ENCODE results near the gene LLCFC1. TPM values are rescaled to one million over a fixed set of nuclear protein-coding genes. Genes with fewer than 3 reads are reported as not detected.
A peak's percentile ranks its signal among the peaks of the same experiment; 100 is the strongest.

LLCFC1 gene
- polyA plus RNA-seq, 1 donor = 6.6 TPM

DNA sequence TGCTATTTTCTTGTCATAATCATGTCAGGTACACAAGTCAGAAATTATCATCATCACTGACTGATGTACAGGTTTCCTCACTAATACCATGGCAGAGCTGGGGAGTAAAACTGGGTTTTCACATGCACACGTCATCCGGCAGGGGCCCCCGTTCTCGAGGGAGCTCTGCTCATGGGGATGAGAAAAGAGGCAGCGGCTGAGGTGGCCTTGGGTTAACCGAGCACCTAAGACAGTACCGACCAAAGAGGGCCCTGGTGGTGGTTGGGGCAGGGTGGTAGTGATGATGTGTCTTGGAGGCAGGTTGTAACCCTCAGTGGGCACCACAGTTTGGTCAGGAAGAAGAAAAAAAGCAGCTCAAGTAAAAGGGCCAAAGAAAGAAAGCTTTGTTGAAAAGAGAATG lies 41.6 kb upstream of the LLCFC1 start:
- H3K36me3 ChIP-seq (ENCODE audit: control insufficient read depth, insufficient read depth, low read length) = no peaks in the 10 kb centered on the region
- no peak for DNase-seq
- WGBS (ENCODE audit: insufficient coverage, low lambda C conversion rate) = no CpG with 5 or more reads among the region's 7 CpGs
- H3K4me1 ChIP-seq (ENCODE audit: control insufficient read depth, insufficient read depth, low read length) = peaks cover 26% of the 10 kb centered on the region
- H3K27ac ChIP-seq (ENCODE audit: low read length) = no peak overlapping the region
- no peaks in the 10 kb centered on the region for H3K9me3 ChIP-seq (ENCODE audit: control insufficient read depth, low read depth, low read length)
- H3K27me3 ChIP-seq (ENCODE audit: control insufficient read depth, insufficient read depth, low read length) = no peaks in the 10 kb centered on the region
- H3K4me3 ChIP-seq (ENCODE audit: low read length) = no peak overlapping the region

GRCh38 chr7:142898377-142899170 lies 40.7 kb upstream of the LLCFC1 start:
- no CpG with 5 or more reads among the region's 3 CpGs for WGBS (ENCODE audit: insufficient coverage, low lambda C conversion rate)

DNA sequence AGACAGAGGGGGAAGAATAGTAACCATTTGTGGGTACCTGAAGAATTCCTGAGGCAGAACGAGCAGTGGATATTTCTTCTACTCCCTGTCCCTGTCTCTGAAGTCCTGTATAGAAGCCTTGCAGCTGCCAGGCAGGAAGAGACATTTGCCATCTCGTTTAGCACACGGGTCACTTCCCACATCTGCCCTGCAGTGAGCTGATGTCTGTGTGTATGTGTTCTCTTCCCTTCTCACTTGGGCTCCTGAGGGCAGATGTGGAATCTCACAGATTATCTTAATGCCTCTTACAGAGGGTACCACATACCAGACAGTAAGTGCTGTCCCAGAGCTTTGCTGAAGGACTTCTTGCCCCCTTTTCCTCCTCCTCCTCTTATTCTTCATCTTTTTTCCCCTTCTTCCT lies 39.6 kb upstream of the LLCFC1 start:
- Histone ChIP-seq H3K36me3 (ENCODE audit: control insufficient read depth, insufficient read depth, low read length) (no peaks in the 10 kb centered on the region), H3K4me3 (ENCODE audit: low read length) (no peak overlapping the region), H3K27me3 (ENCODE audit: control insufficient read depth, insufficient read depth, low read length) (no peaks in the 10 kb centered on the region), H3K9me3 (ENCODE audit: control insufficient read depth, low read depth, low read length) (no peaks in the 10 kb centered on the region), H3K27ac (ENCODE audit: low read length) (no peak overlapping the region), H3K4me1 (ENCODE audit: control insufficient read depth, insufficient read depth, low read length) (peaks cover 12% of the 10 kb centered on the region)
- no peak for DNase-seq
- WGBS (ENCODE audit: insufficient coverage, low lambda C conversion rate) = no CpG with 5 or more reads among the region's 3 CpGs

More at GRCh38 chr7:142898377-142899170, 40.7 kb upstream of the LLCFC1 start:
- Histone ChIP-seq H3K27me3 (ENCODE audit: control insufficient read depth, insufficient read depth, low read length) (no peaks in the 10 kb centered on the region), H3K4me3 (ENCODE audit: low read length) (no peak overlapping the region), H3K9me3 (ENCODE audit: control insufficient read depth, low read depth, low read length) (no peaks in the 10 kb centered on the region), H3K36me3 (ENCODE audit: control insufficient read depth, insufficient read depth, low read length) (no peaks in the 10 kb centered on the region), H3K27ac (ENCODE audit: low read length) (no peak overlapping the region), H3K4me1 (ENCODE audit: control insufficient read depth, insufficient read depth, low read length) (peaks cover 20% of the 10 kb centered on the region)
- peak; percentile 53 to 69 for DNase-seq

- 88% methylated on average over 9 of the region's 15 CpGs for WGBS (ENCODE audit: insufficient coverage, low lambda C conversion rate)
- no peaks in the 10 kb centered on the region for H3K27me3 ChIP-seq (ENCODE audit: control insufficient read depth, insufficient read depth, low read length)
- no peak overlapping the region for H3K4me3 ChIP-seq (ENCODE audit: low read length)
- H3K27ac ChIP-seq (ENCODE audit: low read length) = no peak overlapping the region
- peaks cover 7% of the 10 kb centered on the region for H3K4me1 ChIP-seq (ENCODE audit: control insufficient read depth, insufficient read depth, low read length)
- H3K9me3 ChIP-seq (ENCODE audit: control insufficient read depth, low read depth, low read length) = no peaks in the 10 kb centered on the region
- no peaks in the 10 kb centered on the region for H3K36me3 ChIP-seq (ENCODE audit: control insufficient read depth, insufficient read depth, low read length)
- DNase-seq = no peak
Observed at GRCh38 chr7:142901426-142902259, 37.6 kb upstream of the LLCFC1 start.

DNA sequence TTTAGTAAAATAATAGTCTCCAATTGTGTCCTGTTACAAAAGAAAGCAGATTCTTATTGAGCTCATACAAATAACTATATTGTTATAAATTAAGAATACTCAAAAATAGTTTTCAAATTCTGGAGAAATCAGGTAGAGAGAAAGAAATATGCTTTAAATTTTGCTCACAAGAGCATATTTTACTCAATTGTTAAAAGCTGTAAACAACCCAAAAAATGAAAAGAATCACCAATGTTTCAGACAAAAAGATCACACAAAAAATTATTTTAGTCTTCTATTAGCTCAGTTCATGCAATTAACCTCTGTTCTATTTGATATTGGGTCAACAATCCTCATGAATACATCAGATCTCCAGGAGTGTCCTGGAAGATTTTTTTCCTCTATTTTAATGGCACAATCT lies 35.2 kb upstream of the LLCFC1 start:
- H3K27ac ChIP-seq (ENCODE audit: low read length) = no peak overlapping the region
- no peaks in the 10 kb centered on the region for H3K27me3 ChIP-seq (ENCODE audit: control insufficient read depth, insufficient read depth, low read length)
- no peaks in the 10 kb centered on the region for H3K36me3 ChIP-seq (ENCODE audit: control insufficient read depth, insufficient read depth, low read length)
- H3K4me3 ChIP-seq (ENCODE audit: low read length) = no peak overlapping the region
- H3K9me3 ChIP-seq (ENCODE audit: control insufficient read depth, low read depth, low read length) = no peaks in the 10 kb centered on the region
- DNase-seq = no peak
- peaks cover 2% of the 10 kb centered on the region for H3K4me1 ChIP-seq (ENCODE audit: control insufficient read depth, insufficient read depth, low read length)

- Histone ChIP-seq H3K27ac (ENCODE audit: low read length) (no peak overlapping the region), H3K4me3 (ENCODE audit: low read length) (no peak overlapping the region), H3K4me1 (ENCODE audit: control insufficient read depth, insufficient read depth, low read length) (peaks cover 12% of the 10 kb centered on the region), H3K27me3 (ENCODE audit: control insufficient read depth, insufficient read depth, low read length) (no peaks in the 10 kb centered on the region), H3K9me3 (ENCODE audit: control insufficient read depth, low read depth, low read length) (no peaks in the 10 kb centered on the region), H3K36me3 (ENCODE audit: control insufficient read depth, insufficient read depth, low read length) (no peaks in the 10 kb centered on the region)
- DNase-seq = no peak
- 85% methylated on average over 2 of the region's 2 CpGs for WGBS (ENCODE audit: insufficient coverage, low lambda C conversion rate)
Observed at GRCh38 chr7:142905759-142906158, 33.5 kb upstream of the LLCFC1 start.

DNA sequence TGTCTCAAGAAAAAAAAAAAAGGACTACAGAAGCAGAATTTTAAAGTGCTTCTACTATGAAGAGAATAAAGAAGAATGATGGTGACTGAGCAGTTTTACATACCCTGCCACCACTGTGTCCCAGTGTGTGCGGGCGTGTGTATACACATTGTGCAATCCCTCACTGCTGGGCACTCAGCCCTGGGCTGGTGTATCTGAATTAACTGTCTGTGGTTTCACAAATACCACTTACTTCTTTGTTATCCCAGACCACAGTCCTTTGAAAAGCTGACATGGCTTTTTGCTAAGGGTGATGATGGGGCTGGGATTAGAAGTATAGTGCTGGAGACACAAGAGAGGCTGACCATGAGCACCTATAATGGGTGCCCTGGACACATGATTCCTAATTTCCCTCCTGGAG lies 32.6 kb upstream of the LLCFC1 start:
- Histone ChIP-seq H3K4me1 (ENCODE audit: control insufficient read depth, insufficient read depth, low read length) (peaks cover 15% of the 10 kb centered on the region), H3K27me3 (ENCODE audit: control insufficient read depth, insufficient read depth, low read length) (no peaks in the 10 kb centered on the region), H3K4me3 (ENCODE audit: low read length) (no peak overlapping the region), H3K27ac (ENCODE audit: low read length) (no peak overlapping the region), H3K36me3 (ENCODE audit: control insufficient read depth, insufficient read depth, low read length) (no peaks in the 10 kb centered on the region), H3K9me3 (ENCODE audit: control insufficient read depth, low read depth, low read length) (no peaks in the 10 kb centered on the region)
- WGBS (ENCODE audit: insufficient coverage, low lambda C conversion rate) = no CpG with 5 or more reads among the region's 2 CpGs
- DNase-seq = no peak

GRCh38 chr7:142908290-142908689 lies 31.0 kb upstream of the LLCFC1 start:
- H3K4me1 ChIP-seq (ENCODE audit: control insufficient read depth, insufficient read depth, low read length) = peaks cover 15% of the 10 kb centered on the region
- H3K9me3 ChIP-seq (ENCODE audit: control insufficient read depth, low read depth, low read length) = no peaks in the 10 kb centered on the region
- H3K36me3 ChIP-seq (ENCODE audit: control insufficient read depth, insufficient read depth, low read length) = no peaks in the 10 kb centered on the region
- no peak for DNase-seq
- H3K27ac ChIP-seq (ENCODE audit: low read length) = no peak overlapping the region
- H3K27me3 ChIP-seq (ENCODE audit: control insufficient read depth, insufficient read depth, low read length) = peaks cover 2% of the 10 kb centered on the region
- no peak overlapping the region for H3K4me3 ChIP-seq (ENCODE audit: low read length)
- no CpG with 5 or more reads among the region's 11 CpGs for WGBS (ENCODE audit: insufficient coverage, low lambda C conversion rate)

GRCh38 chr7:142908921-142909890 lies 30.1 kb upstream of the LLCFC1 start:
- H3K27ac ChIP-seq (ENCODE audit: low read length) = peak overlapping the region; percentile 50

DNA sequence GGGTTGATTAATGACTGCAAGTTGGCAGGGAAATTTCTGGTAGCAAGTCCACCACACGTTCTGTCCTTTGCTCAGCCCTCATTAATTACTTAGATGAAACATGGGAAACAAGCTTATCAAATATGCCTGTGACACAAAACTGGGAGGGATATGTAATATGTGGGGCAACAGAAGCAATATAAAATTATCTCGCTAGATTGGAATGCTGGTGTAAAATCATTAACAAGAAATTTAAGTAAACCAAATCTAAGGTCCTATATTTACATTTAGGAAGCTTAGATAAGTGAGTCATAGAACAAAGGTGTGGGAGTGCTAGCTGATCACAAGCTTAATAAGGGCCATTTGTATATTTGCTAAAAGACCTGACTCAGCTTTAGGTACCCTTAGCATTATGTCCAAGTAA lies 29.3 kb upstream of the LLCFC1 start:
- no peak overlapping the region for H3K4me3 ChIP-seq (ENCODE audit: low read length)
- no peaks in the 10 kb centered on the region for H3K36me3 ChIP-seq (ENCODE audit: control insufficient read depth, insufficient read depth, low read length)
- no peaks in the 10 kb centered on the region for H3K9me3 ChIP-seq (ENCODE audit: control insufficient read depth, low read depth, low read length)
- peak; percentile 69 to 92 for DNase-seq
- no CpG with 5 or more reads among the region's 2 CpGs for WGBS (ENCODE audit: insufficient coverage, low lambda C conversion rate)
- H3K4me1 ChIP-seq (ENCODE audit: control insufficient read depth, insufficient read depth, low read length) = peaks cover 15% of the 10 kb centered on the region
- peaks cover 4% of the 10 kb centered on the region for H3K27me3 ChIP-seq (ENCODE audit: control insufficient read depth, insufficient read depth, low read length)
- peak overlapping the region; percentile 50 for H3K27ac ChIP-seq (ENCODE audit: low read length)

More at GRCh38 chr7:142908921-142909890, 30.1 kb upstream of the LLCFC1 start:
- no peaks in the 10 kb centered on the region for H3K9me3 ChIP-seq (ENCODE audit: control insufficient read depth, low read depth, low read length)
- peak; percentile 64 to 87 for DNase-seq
- WGBS (ENCODE audit: insufficient coverage, low lambda C conversion rate) = 35% methylated on average over 5 of the region's 21 CpGs
- H3K4me3 ChIP-seq (ENCODE audit: low read length) = no peak overlapping the region
- no peaks in the 10 kb centered on the region for H3K36me3 ChIP-seq (ENCODE audit: control insufficient read depth, insufficient read depth, low read length)
- H3K27me3 ChIP-seq (ENCODE audit: control insufficient read depth, insufficient read depth, low read length) = peaks cover 2% of the 10 kb centered on the region
- peaks cover 15% of the 10 kb centered on the region for H3K4me1 ChIP-seq (ENCODE audit: control insufficient read depth, insufficient read depth, low read length)
